Breast epithelium (tissue), 3 donors: Measurements from ENCODE around the gene SPSB1.

ENCODE experiments used
- POLR2AphosphoS5 ChIP-seq, 3 donors: sonication (generic); formaldehyde crosslinking; IDR thresholded peaks; one replicate each; pipeline ENCODE4 v1.6.1; 2017; ENCODE audit warnings: antibody characterized with exemption in 3 of 3
- TF ChIP-seq, protein P1 (sequence below), 3 donors: fragments of 450-650 bp; IDR thresholded peaks; one replicate each; pipeline ENCODE4 v1.5.1; 2016 to 2017; ENCODE audit warnings: antibody characterized with exemption in 3 of 3, mild to moderate bottlenecking in 3 of 3, moderate library complexity in 3 of 3

DNA sequence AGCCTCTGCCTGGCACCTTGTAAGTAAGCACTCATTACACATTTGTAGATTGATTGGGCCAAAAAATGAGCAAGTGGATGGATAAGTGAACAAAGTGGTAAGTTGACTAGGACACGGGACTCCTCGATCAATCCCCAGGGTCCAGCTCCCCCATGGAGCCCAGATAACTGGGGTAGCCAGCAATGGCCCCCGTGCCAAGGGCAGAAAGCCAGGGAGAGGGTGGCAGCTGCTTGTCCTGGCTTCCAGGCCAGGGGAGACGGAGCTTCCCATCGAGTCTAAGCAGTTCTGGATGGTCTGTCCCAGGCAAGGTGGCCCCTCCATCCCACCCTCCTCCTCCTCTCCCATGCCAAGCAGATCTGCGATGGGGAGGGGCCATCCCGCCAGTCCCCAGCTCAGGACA lies 91.4 kb downstream of the SPSB1 start:
- no peak for TF ChIP-seq POLR2AphosphoS5 (IDR thresholded peaks at IDR 0.05)
- TF ChIP-seq, protein P1, sequence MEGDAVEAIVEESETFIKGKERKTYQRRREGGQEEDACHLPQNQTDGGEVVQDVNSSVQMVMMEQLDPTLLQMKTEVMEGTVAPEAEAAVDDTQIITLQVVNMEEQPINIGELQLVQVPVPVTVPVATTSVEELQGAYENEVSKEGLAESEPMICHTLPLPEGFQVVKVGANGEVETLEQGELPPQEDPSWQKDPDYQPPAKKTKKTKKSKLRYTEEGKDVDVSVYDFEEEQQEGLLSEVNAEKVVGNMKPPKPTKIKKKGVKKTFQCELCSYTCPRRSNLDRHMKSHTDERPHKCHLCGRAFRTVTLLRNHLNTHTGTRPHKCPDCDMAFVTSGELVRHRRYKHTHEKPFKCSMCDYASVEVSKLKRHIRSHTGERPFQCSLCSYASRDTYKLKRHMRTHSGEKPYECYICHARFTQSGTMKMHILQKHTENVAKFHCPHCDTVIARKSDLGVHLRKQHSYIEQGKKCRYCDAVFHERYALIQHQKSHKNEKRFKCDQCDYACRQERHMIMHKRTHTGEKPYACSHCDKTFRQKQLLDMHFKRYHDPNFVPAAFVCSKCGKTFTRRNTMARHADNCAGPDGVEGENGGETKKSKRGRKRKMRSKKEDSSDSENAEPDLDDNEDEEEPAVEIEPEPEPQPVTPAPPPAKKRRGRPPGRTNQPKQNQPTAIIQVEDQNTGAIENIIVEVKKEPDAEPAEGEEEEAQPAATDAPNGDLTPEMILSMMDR (IDR thresholded peaks at IDR 0.05) = no peak
